ENCODE measurements around the gene PPP3R1. TPM values are rescaled to one million over a fixed set of nuclear protein-coding genes. Genes with fewer than 3 reads are reported as not detected.
A peak's percentile ranks its signal among the peaks of the same experiment; 100 is the strongest.

Gene PPP3R1
- total RNA-seq, 1 experiment from 2014 or later = 74.2 TPM

- peak overlapping the region; percentile 91 for H3K18ac ChIP-seq (ENCODE audit: insufficient read length, low read depth, low read length)
- H3K4me1 Mint-ChIP-seq = peaks cover 24 to 26% of the 10 kb centered on the region in 2 experiments
- H3K4me2 ChIP-seq (ENCODE audit: insufficient read depth, insufficient read length, low read length) = peak overlapping the region; percentile 81
Observed at GRCh38 chr2:68251855-68252399, 405 bp downstream of the PPP3R1 start.

More at GRCh38 chr2:68251855-68252399, 405 bp downstream of the PPP3R1 start:
- peaks cover 2% of the 10 kb centered on the region; the same call in 1 of the 2 replicates for H3K4me1 ChIP-seq (ENCODE audit: insufficient read depth, low read length)
- H3K27me3 ChIP-seq (ENCODE audit: insufficient read depth, low read length) = no peaks in the 10 kb centered on the region
- H3T11ph ChIP-seq (ENCODE audit: low read length) = no peak overlapping the region
- no peak overlapping the region for H3K4ac ChIP-seq (ENCODE audit: low read depth, low read length)
- peak overlapping the region; percentile 95 to 97 for H3K4me3 Mint-ChIP-seq
- peak overlapping the region; percentile 32 for H2BK5ac ChIP-seq (ENCODE audit: insufficient read length, low read length)
- H3K23ac ChIP-seq (ENCODE audit: insufficient read length, low read depth, low read length) = no peak overlapping the region
- H3K9ac ChIP-seq (ENCODE audit: extremely low read depth, insufficient read length, low read length) = peak overlapping the region; percentile 84
- H3K79me1 ChIP-seq (ENCODE audit: insufficient read depth, low read depth, low read length, poor library complexity, severe bottlenecking) = no peaks in the 10 kb centered on the region
- peaks cover 12% of the 10 kb centered on the region for H3K23me2 ChIP-seq (ENCODE audit: insufficient read length, low read depth, low read length, poor library complexity, severe bottlenecking)
- H4K5ac ChIP-seq (ENCODE audit: insufficient read length, low read depth, low read length) = no peak overlapping the region
- H4K20me1 ChIP-seq (ENCODE audit: control insufficient read depth, insufficient read depth, insufficient read length) = no peaks in the 10 kb centered on the region
- TF ChIP-seq CTCF (conservative IDR thresholded peaks at IDR 0.05) = no peak
- no peak overlapping the region for H4K8ac ChIP-seq (replicated peaks; ENCODE audit: insufficient read length, low read depth, low read length)
- H3K9me3 ChIP-seq (ENCODE audit: control insufficient read depth, low read depth, low read length) = no peaks in the 10 kb centered on the region
- peak; percentile 37 for DNase-seq
- no peak overlapping the region for H2AK5ac ChIP-seq (ENCODE audit: insufficient read length, low read length)
- H2BK20ac ChIP-seq (ENCODE audit: low read depth, low read length, poor library complexity, severe bottlenecking) = no peak overlapping the region
- no peaks in the 10 kb centered on the region for H3K27me3 Mint-ChIP-seq (ENCODE audit: low read depth)
- peaks cover 0 to 5% (median 2%) of the 10 kb centered on the region in 3 experiments; a peak in 2 of 7 replicates for H3K36me3 Mint-ChIP-seq (ENCODE audit: insufficient read depth in 1 of 3, low read depth in 3 of 3)
- H2BK15ac ChIP-seq (ENCODE audit: low read depth, low read length) = no peak overlapping the region
- no peak overlapping the region for H3K56ac ChIP-seq (ENCODE audit: insufficient read length, low read depth, low read length)
- H2BK120ac ChIP-seq (ENCODE audit: low read depth, low read length, poor library complexity, severe bottlenecking) = no peak overlapping the region
- peak overlapping the region; percentile 91 for H3K14ac ChIP-seq (ENCODE audit: insufficient read depth, low read length)
- H3K27ac Mint-ChIP-seq = peak overlapping the region; percentile 91 to 99 (median 92); a peak in 6 of 7 replicates
- H2AFZ ChIP-seq (ENCODE audit: low read length) = no peak overlapping the region
- peaks cover 0 to 3% of the 10 kb centered on the region in 2 experiments; a peak in 1 of 5 replicates for H3K9me3 Mint-ChIP-seq
- H3K79me2 ChIP-seq (ENCODE audit: insufficient read depth, low read length) = peaks cover 35% of the 10 kb centered on the region
- no peak overlapping the region for H2BK12ac ChIP-seq (ENCODE audit: insufficient read length, low read depth, low read length)
- H4K91ac ChIP-seq (ENCODE audit: insufficient read length, low read depth, low read length) = no peak overlapping the region
- H3K27ac ChIP-seq (ENCODE audit: insufficient read length, low read depth, low read length) = peak overlapping the region; percentile 53
- no CpG with 5 or more reads among the region's 78 CpGs for WGBS (ENCODE audit: extremely low coverage, insufficient read length, low lambda C conversion rate)

Data from H9 (cell line).